ENCODE data around the gene TBC1D21.

GRCh38 chr15:73905225-73905827 lies 32.0 kb downstream of the TBC1D21 start:
- no peak for TF ChIP-seq CTCF (IDR thresholded peaks at IDR 0.05)
- no peak for TF ChIP-seq POLR2A (IDR thresholded peaks at IDR 0.05)
